ENCODE measurements around the gene COX19.

The COX19 gene

DNA sequence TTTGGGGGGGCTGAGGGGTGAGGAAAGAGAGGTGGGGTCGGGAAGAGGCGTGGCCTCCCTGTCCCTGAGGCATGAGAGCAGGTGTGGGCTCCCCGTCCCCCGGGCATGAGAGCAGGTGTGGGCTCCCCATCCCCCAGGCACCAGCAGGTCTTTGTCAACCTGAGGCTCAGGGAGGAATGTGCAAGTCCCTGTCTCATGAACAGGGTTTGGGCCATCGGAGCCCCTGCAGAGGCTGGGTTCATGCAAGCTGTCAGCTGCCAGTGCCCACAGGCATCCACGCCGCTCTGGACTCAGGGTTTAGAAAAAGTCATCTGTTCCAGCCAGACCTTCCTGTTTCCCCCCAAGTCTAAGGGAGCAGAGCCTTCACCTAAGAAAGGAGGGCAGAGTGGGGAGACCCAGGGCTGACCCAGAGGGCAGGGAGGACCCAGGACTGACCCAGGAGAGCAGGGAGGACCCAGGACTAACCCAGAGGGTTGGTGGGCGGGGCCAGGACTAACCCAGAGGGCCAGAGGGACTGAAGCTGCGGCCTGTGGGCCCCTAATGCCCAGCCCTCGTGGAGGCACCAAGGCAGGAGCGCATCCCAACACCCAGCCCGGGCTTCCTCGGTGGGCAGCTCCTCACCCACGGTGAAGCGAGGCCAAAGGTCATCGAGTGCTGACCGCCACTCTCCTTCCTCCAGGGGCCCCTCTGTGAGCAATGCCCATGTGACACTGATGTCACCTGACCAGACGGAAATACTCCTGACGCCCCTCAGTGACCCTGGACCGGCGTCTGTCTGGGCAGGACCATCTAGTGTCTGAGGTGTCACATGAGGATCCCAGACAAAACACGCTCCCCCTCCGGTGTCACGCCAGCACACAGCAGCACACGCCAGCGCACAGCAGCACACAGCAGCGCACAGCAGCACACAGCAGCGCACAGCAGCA, 40.1 kb upstream of the COX19 start:
- H3K4me3 ChIP-seq (ENCODE audit: low read depth, low read length): no peak overlapping the region
- no peak for DNase-seq (ENCODE audit: low read depth)
- no peak for TF ChIP-seq CTCF (IDR thresholded peaks at IDR 0.05; ENCODE audit: low read depth, low read length, missing control alignments)

DNA sequence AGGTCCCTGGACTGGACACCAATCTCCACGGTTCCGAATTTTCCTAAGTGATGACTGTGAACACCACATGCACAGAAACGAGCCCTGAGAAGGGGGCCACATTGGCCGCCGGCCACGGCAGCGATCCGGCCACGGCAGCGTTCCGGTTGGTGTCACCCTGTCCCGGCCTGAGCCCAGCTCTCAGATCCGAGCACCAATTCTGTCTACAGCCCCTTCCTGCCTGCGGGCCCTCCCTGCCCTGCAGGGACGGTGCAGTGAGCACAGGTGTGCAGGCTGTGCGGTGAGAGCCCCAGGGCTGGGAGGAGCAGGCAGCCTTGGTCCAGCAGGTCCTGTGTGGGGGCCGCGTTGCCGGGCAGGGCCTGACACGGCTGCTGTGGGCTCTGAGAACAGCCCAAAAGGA, 39.3 kb upstream of the COX19 start:
- no peak overlapping the region for H3K4me3 ChIP-seq (ENCODE audit: low read depth, low read length)
- DNase-seq (ENCODE audit: low read depth): no peak
- TF ChIP-seq CTCF (IDR thresholded peaks at IDR 0.05; ENCODE audit: low read depth, low read length, missing control alignments): no peak

DNA sequence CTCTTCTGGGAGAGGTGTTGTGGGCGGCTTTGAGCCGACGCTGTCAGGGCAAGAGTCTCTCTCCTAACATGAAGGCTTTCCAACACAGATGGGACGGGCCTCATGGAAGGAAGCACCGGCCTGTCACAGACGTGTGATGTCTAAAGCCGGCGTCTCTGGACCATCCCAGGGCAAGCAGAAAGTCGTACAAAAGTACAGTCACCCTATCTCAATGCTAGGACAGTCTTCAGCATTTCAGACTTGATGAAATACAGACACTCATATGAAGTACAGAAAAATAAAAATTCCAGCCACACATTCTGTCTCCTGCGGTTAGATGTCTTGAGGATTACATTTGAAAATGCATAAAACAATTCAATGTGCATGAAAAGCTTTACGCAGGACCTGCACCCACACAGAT, 38.2 kb upstream of the COX19 start:
- no peak overlapping the region for H3K4me3 ChIP-seq (ENCODE audit: low read depth, low read length)
- DNase-seq (ENCODE audit: low read depth): no peak
- no peak for TF ChIP-seq CTCF (IDR thresholded peaks at IDR 0.05; ENCODE audit: low read depth, low read length, missing control alignments)

- DNase-seq (ENCODE audit: low read depth): no peak
- no peak for TF ChIP-seq CTCF (IDR thresholded peaks at IDR 0.05; ENCODE audit: low read depth, low read length, missing control alignments)
- no peak overlapping the region for H3K4me3 ChIP-seq (ENCODE audit: low read depth, low read length)
These were observed 37.4 kb upstream of the COX19 start for GRCh38 chr7:1012716-1013095.

GRCh38 chr7:1012004-1012715, 36.8 kb upstream of the COX19 start:
- DNase-seq (ENCODE audit: low read depth): no peak
- TF ChIP-seq CTCF (IDR thresholded peaks at IDR 0.05; ENCODE audit: low read depth, low read length, missing control alignments): no peak
- H3K4me3 ChIP-seq (ENCODE audit: low read depth, low read length): no peak overlapping the region

DNA sequence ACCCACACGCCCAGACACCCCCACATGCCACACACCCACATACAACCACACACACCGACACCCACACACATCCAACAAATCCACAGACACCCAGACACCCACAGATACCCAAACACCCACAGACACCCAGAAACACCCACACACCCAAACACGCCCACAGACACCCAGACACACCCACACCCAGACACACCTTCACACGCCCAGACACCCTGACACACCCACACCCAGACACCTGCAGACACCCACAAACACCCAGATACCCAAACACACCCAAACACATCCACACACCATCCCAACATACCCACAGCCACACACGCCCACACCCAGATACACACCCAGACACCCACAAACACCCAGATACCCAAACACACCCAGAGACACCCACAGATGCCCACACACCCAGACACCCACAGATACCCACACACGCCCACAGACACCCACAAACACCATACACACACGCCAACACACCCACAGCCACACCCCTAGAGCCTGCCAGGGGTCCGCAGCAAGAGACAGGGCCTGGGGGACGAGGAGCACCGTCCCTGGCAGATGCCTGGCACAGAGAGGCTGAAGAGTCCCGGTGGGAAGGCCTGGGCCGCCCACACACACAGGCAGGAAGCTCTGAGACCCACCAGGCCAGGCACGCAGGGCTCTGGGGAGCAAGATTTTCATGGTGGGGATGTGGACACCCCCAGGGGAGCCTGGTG, 36.1 kb upstream of the COX19 start:
- no peak overlapping the region for H3K4me3 ChIP-seq (ENCODE audit: low read depth, low read length)
- no peak for TF ChIP-seq CTCF (IDR thresholded peaks at IDR 0.05; ENCODE audit: low read depth, low read length, missing control alignments)
- DNase-seq (ENCODE audit: low read depth): no peak
